ENCODE data around the gene PEX5. TPM values are rescaled to one million over a fixed set of nuclear protein-coding genes. Genes with fewer than 3 reads are reported as not detected.

PEX5 gene
- total and polyA plus RNA-seq, 2 of the 8 experiments (the other 6 are each of a cell fraction or from before 2014, with no cell fraction given): 16.8 to 50.5 TPM

DNA sequence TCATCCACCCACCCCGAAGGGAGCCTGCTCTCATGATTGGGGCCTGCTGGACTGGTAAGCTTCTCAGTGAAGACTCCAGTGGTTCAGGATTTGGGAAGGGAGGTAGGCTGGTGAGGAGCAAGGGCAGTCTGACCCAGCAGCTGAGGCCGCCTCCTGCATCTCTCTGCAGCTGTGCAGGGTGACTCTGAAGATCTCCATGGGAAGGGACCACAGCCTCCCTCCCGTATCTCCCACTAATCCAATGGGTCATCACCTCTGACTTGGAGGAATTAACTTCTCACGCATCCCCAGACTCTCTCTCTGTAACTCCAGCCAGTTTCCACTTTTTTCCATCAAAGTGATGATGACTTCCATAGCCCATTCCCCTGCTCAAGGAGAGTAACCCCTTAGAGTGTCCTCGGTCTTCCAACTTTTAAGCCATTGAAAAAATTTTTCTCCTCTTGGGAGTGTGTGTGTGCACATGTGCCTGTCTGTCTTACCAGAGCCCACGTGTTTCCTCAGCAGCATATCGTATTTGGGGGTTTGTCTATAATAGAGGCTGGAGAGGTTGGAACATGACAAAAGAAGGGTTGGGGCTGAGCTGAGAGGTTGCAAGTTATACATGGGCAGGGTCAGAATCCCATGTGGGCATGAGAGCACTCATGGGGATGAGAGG lies 48.0 kb upstream of the PEX5 start (continued):
- TF ChIP-seq, protein P1, sequence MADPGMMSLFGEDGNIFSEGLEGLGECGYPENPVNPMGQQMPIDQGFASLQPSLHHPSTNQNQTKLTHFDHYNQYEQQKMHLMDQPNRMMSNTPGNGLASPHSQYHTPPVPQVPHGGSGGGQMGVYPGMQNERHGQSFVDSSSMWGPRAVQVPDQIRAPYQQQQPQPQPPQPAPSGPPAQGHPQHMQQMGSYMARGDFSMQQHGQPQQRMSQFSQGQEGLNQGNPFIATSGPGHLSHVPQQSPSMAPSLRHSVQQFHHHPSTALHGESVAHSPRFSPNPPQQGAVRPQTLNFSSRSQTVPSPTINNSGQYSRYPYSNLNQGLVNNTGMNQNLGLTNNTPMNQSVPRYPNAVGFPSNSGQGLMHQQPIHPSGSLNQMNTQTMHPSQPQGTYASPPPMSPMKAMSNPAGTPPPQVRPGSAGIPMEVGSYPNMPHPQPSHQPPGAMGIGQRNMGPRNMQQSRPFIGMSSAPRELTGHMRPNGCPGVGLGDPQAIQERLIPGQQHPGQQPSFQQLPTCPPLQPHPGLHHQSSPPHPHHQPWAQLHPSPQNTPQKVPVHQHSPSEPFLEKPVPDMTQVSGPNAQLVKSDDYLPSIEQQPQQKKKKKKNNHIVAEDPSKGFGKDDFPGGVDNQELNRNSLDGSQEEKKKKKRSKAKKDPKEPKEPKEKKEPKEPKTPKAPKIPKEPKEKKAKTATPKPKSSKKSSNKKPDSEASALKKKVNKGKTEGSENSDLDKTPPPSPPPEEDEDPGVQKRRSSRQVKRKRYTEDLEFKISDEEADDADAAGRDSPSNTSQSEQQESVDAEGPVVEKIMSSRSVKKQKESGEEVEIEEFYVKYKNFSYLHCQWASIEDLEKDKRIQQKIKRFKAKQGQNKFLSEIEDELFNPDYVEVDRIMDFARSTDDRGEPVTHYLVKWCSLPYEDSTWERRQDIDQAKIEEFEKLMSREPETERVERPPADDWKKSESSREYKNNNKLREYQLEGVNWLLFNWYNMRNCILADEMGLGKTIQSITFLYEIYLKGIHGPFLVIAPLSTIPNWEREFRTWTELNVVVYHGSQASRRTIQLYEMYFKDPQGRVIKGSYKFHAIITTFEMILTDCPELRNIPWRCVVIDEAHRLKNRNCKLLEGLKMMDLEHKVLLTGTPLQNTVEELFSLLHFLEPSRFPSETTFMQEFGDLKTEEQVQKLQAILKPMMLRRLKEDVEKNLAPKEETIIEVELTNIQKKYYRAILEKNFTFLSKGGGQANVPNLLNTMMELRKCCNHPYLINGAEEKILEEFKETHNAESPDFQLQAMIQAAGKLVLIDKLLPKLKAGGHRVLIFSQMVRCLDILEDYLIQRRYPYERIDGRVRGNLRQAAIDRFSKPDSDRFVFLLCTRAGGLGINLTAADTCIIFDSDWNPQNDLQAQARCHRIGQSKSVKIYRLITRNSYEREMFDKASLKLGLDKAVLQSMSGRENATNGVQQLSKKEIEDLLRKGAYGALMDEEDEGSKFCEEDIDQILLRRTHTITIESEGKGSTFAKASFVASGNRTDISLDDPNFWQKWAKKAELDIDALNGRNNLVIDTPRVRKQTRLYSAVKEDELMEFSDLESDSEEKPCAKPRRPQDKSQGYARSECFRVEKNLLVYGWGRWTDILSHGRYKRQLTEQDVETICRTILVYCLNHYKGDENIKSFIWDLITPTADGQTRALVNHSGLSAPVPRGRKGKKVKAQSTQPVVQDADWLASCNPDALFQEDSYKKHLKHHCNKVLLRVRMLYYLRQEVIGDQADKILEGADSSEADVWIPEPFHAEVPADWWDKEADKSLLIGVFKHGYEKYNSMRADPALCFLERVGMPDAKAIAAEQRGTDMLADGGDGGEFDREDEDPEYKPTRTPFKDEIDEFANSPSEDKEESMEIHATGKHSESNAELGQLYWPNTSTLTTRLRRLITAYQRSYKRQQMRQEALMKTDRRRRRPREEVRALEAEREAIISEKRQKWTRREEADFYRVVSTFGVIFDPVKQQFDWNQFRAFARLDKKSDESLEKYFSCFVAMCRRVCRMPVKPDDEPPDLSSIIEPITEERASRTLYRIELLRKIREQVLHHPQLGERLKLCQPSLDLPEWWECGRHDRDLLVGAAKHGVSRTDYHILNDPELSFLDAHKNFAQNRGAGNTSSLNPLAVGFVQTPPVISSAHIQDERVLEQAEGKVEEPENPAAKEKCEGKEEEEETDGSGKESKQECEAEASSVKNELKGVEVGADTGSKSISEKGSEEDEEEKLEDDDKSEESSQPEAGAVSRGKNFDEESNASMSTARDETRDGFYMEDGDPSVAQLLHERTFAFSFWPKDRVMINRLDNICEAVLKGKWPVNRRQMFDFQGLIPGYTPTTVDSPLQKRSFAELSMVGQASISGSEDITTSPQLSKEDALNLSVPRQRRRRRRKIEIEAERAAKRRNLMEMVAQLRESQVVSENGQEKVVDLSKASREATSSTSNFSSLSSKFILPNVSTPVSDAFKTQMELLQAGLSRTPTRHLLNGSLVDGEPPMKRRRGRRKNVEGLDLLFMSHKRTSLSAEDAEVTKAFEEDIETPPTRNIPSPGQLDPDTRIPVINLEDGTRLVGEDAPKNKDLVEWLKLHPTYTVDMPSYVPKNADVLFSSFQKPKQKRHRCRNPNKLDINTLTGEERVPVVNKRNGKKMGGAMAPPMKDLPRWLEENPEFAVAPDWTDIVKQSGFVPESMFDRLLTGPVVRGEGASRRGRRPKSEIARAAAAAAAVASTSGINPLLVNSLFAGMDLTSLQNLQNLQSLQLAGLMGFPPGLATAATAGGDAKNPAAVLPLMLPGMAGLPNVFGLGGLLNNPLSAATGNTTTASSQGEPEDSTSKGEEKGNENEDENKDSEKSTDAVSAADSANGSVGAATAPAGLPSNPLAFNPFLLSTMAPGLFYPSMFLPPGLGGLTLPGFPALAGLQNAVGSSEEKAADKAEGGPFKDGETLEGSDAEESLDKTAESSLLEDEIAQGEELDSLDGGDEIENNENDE (IDR thresholded peaks at IDR 0.05; ENCODE audit: insufficient replicate concordance, low read length): no peak
